A549 (cell line): ENCODE data around the gene PDLIM3. TPM values are rescaled to one million over a fixed set of nuclear protein-coding genes. Genes with fewer than 3 reads are reported as not detected.

Experiments
- ATAC-seq, 2 experiments: fragments of 200-7000 bp in 1 of 2; fragments of >200 bp in 1 of 2; cut with Nextera tagmentation in 1 of 2; cut with Tn5 transposase in 1 of 2; 3 replicates each; pipeline versions ENCODE4 v1.8.0 to v1.9.1; 2018 to 2020; ENCODE audit warnings: mild to moderate bottlenecking in 1 of 2, moderate library complexity in 1 of 2
- CTCF ChIA-PET: fragments of 300-600 bp; sonication (Branson Sonifier 250); formaldehyde crosslinking; extraction: SDS; loops from one replicate; lab custom pipeline; 2021; ENCODE audit warnings: antibody characterized with exemption, inconsistent platforms; lab: Yijun Ruan, JAX
- POLR2A ChIA-PET: fragments of 350-600 bp; formaldehyde crosslinking; extraction: SDS; loops from one replicate; lab custom pipeline; 2021; ENCODE audit warnings: antibody characterized with exemption, inconsistent platforms; lab: Yijun Ruan, JAX
- DNase-seq, 2 experiments: peaks; one replicate each; pipeline versions ENCODE4 v3.0.0 to v3.0.0-alpha.2; 2011 to 2016; ENCODE audit warnings: low read depth in 1 of 2, low spot score in 1 of 2
- FAIRE-seq: peaks from 2 replicates; lab custom pipeline; 2011; peaks lifted over from hg19 to GRCh38; lab: Jason Lieb, UNC
- H3K27ac ChIP-seq, 2 experiments: fragments of >200 bp; sonication (Bioruptor Twin); formaldehyde crosslinking; 3 replicates each; pipeline ENCODE4 v1.5.1; 2016 to 2017
- H3K4me1 ChIP-seq: fragments of >200 bp; sonication (Bioruptor Twin); formaldehyde crosslinking; 3 replicates; pipeline ENCODE4 v1.6.1; 2016
- H3K4me2 ChIP-seq: fragments of >200 bp; sonication (Bioruptor Twin); formaldehyde crosslinking; 3 replicates; pipeline ENCODE4 v1.6.1; 2016
- H3K4me3 ChIP-seq: fragments of >200 bp; sonication (Bioruptor Twin); formaldehyde crosslinking; 3 replicates; pipeline ENCODE4 v1.5.1; 2016
- H3K9me3 ChIP-seq: fragments of >200 bp; sonication (Bioruptor Twin); formaldehyde crosslinking; 3 replicates; pipeline ENCODE4 v1.6.1; 2016
- CBX8 ChIP-seq: fragments of 200-600 bp; sonication (generic); IDR thresholded peaks from 2 replicates; pipeline ENCODE4 v1.6.1; 2016
- CTCF ChIP-seq: fragments of >200 bp; sonication (Bioruptor Twin); formaldehyde crosslinking; IDR thresholded peaks from 3 replicates; pipeline ENCODE4 v1.5.1; 2016
- EP300 ChIP-seq, 2 experiments: fragments of >200 bp; sonication (Bioruptor Twin); formaldehyde crosslinking; IDR thresholded peaks; 2 replicates in 1 of 2; 3 replicates in 1 of 2; pipeline ENCODE4 v1.6.1; 2016 to 2017
- ESRRA ChIP-seq: fragments of 150-350 bp; IDR thresholded peaks from 2 replicates; pipeline ENCODE4 v1.6.1; 2014; ENCODE audit warnings: mild to moderate bottlenecking, low read length, borderline replicate concordance
- FOSL2 ChIP-seq, 2 experiments: fragments of 450-650 bp in 1 of 2; fragments of >200 bp in 1 of 2; sonication (Bioruptor Twin) in 1 of 2; formaldehyde crosslinking; IDR thresholded peaks; 2 replicates each; pipeline versions ENCODE4 v1.5.0 to v1.6.1; 2016 to 2020; ENCODE audit warnings: mild to moderate bottlenecking in 1 of 2, moderate library complexity in 1 of 2
- FOXS1 ChIP-seq: fragments of 250-450 bp; sonication (Bioruptor Pico); IDR thresholded peaks from 2 replicates; pipeline ENCODE4 v1.5.0; 2020; ENCODE audit warnings: mild to moderate bottlenecking, moderate library complexity
- GATA3 ChIP-seq: IDR thresholded peaks from 2 replicates; pipeline ENCODE4 v1.6.1; 2012; ENCODE audit warnings: borderline replicate concordance
- HOXA7 ChIP-seq: fragments of 250-450 bp; sonication (Bioruptor Pico); IDR thresholded peaks from 2 replicates; pipeline ENCODE4 v1.5.0; 2020; ENCODE audit warnings: mild to moderate bottlenecking, moderate library complexity
- HOXB5 ChIP-seq: fragments of 250-450 bp; sonication (Bioruptor Pico); IDR thresholded peaks from 2 replicates; pipeline ENCODE4 v1.5.0; 2020; ENCODE audit warnings: mild to moderate bottlenecking, moderate library complexity
- KDM5A ChIP-seq: fragments of 200-600 bp; sonication (generic); IDR thresholded peaks from 2 replicates; pipeline ENCODE4 v1.6.1; 2016; ENCODE audit warnings: antibody characterized with exemption, mild to moderate bottlenecking
- MAFK ChIP-seq: fragments of 450-650 bp; IDR thresholded peaks from 2 replicates; pipeline ENCODE4 v1.6.1; 2014; ENCODE audit not compliant: partially characterized antibody
- MAZ ChIP-seq: fragments of 150-350 bp; IDR thresholded peaks from 2 replicates; pipeline ENCODE4 v1.6.1; 2014; ENCODE audit warnings: antibody characterized with exemption, low read depth, low read length, borderline replicate concordance
- NFE2L2 ChIP-seq: fragments of 150-350 bp; conservative IDR thresholded peaks from 2 replicates; pipeline ENCODE4 v1.6.1; 2014; ENCODE audit warnings: low read length
- PBX3 ChIP-seq: IDR thresholded peaks from 2 replicates; pipeline ENCODE4 v1.6.1; 2012
- RAD21 ChIP-seq, 2 experiments: fragments of >200 bp in 1 of 2; sonication (Bioruptor Twin) in 1 of 2; formaldehyde crosslinking in 1 of 2; IDR thresholded peaks in 1 of 2; conservative IDR thresholded peaks in 1 of 2; 2 replicates in 1 of 2; 3 replicates in 1 of 2; pipeline ENCODE4 v1.6.1; 2012 to 2018; ENCODE audit warnings: inconsistent platforms in 1 of 2
- RARB ChIP-seq: fragments of 250-450 bp; sonication (Bioruptor Pico); IDR thresholded peaks from 2 replicates; pipeline ENCODE4 v1.8.0; 2021; ENCODE audit warnings: mild to moderate bottlenecking, moderate library complexity
- RCOR1 ChIP-seq: fragments of 150-350 bp; IDR thresholded peaks from 2 replicates; pipeline ENCODE4 v1.6.1; 2014; ENCODE audit warnings: antibody characterized with exemption, low read length, low read depth
- RNF2 ChIP-seq: fragments of 200-600 bp; sonication (generic); IDR thresholded peaks from 2 replicates; pipeline ENCODE4 v1.6.1; 2016; ENCODE audit warnings: low read depth, mild to moderate bottlenecking, antibody characterized with exemption, moderate library complexity, borderline replicate concordance
- SMC3 ChIP-seq: fragments of >200 bp; sonication (Bioruptor Twin); formaldehyde crosslinking; IDR thresholded peaks from 3 replicates; pipeline ENCODE4 v1.6.1; 2018; ENCODE audit warnings: inconsistent platforms
- USF2 ChIP-seq: fragments of 450-650 bp; IDR thresholded peaks from 2 replicates; pipeline ENCODE4 v1.6.1; 2014; ENCODE audit warnings: antibody characterized with exemption
- ZC3H11A ChIP-seq: fragments of 450-650 bp; IDR thresholded peaks from 2 replicates; pipeline ENCODE4 v1.6.1; 2014; ENCODE audit warnings: antibody characterized with exemption, mild to moderate bottlenecking
- WGBS: methylation state at CpG from one replicate; pipeline ENCODE4 v1.1.6; 2017; ENCODE audit errors: missing lambda C conversion rate; 5-methylcytosine and 5-hydroxymethylcytosine counted together
- polyA plus RNA-seq, 4 experiments: library from polyadenylated mRNA; depleted of rRNA in 3 of 4; stranded (reverse); fragments of >200 nt; fragmentation: RNase III in 1 of 4; extraction: RNeasy Plus Mini Kit Qiagen cat#74134 plus additional on column Dnase treatment in 1 of 4; gene quantifications; 2 replicates in 3 of 4; 3 replicates in 1 of 4; pipeline ENCODE4 v1.2.3, GENCODE V29; 2011 to 2017
- TF ChIP-seq, protein P1 (sequence below): fragments of >200 bp; sonication (Bioruptor Twin); formaldehyde crosslinking; IDR thresholded peaks from 2 replicates; pipeline ENCODE4 v1.6.1; 2016
- TF ChIP-seq, protein P2 (sequence below): fragments of 250-450 bp; sonication (Bioruptor Pico); IDR thresholded peaks from 2 replicates; pipeline ENCODE4 v1.5.0; 2020; ENCODE audit warnings: low read depth, mild to moderate bottlenecking, moderate library complexity

The PDLIM3 gene
- polyA plus RNA-seq, 2 of the 4 experiments (the other 2 are of a cell fraction): 0.18 to 0.37 TPM

DNA sequence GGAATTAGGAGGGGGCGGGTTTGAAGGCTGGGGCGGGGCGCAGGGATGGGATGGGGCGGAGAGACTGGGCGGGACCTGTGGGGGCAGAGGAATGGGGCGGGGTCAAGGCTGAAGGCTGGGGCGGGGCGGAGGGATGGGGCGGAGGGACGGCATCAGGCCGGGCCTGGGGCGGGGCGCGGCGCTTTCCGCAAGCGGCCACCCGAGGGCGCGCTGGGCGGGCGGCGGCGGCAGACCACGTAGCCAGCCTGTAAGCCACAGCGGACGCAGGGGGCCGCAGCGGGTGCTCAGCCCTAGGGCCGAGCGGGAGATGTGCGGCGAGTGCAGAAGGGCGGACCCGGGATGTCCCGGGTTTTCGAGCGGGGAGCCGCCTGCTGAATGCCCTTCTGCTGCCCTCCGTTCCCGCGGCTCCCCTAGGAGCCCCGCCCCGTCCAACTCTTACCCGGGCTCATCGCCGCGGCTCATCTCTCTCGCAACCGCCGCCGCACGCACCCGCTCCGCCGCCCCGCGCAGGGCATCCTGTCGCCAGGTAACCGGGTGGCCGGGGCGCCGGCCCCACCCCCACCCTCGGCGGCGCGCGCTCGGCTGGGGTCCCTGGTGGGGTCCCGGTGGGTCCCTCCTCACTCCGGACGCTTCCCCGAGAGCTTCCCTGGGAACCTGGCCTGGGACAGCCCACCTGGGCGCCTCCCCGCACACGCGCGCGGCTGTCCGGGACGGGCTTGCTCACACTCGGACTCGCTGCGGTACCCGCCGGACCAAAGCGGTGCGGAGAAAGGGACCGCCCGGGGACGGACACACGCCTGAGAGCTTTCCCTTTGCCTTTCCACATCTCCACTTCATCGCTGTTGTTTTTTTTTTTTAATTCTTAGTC lies 63.8 kb downstream of the PDLIM3 start, which contains the start of gene CCDC110:
Gene CCDC110, minus strand, starts transcription at position 499 of the 868 bp plus-strand sequence. Its CDS starts 50 bp downstream, at position 449.
- H3K9me3 ChIP-seq: no peaks in the 10 kb centered on the region
- 4% methylated on average over 26 of the region's 93 CpGs for WGBS
- FAIRE-seq (no peak), ATAC-seq (peak; percentile 90 to 97), DNase-seq (peak; percentile 74 to 94)
- CTCF ChIA-PET: interaction anchor here (0.7 to 1.7 kb wide), 8 partner anchors 9 to 587 kb away, joined by 3 to 14 read pairs (median 4); no protein-coding TSS in a partner anchor
- POLR2A ChIA-PET: interaction anchor here (0.6 kb wide), 1 partner anchor 64 kb away, joined by 3 read pairs; the partner anchor contains the start of gene PDLIM3
- H3K4me3 ChIP-seq: peak within 1 kb of the TSS; percentile 63
- peak within 1 kb of the TSS; percentile 30 to 85; a peak in 5 of 6 replicates for H3K27ac ChIP-seq
- TF ChIP-seq RAD21 (conservative IDR thresholded peaks at IDR 0.05 in 1 of 2, IDR thresholded peaks at IDR 0.05 in 1 of 2): peak; percentile 25 to 68
- no peak for TF ChIP-seq HOXA7 (CRISPR knock-in tag)
- peak; percentile 51 for TF ChIP-seq CTCF
- TF ChIP-seq SMC3: peak; percentile 76
- H3K4me2 ChIP-seq: peak within 1 kb of the TSS; percentile 96
- H3K4me1 ChIP-seq: 0 out of 3 replicates have a peak, but pooled peaks cover 4% of the 10 kb centered on the region

- TF ChIP-seq CBX8 (peak; percentile 96), RNF2 (peak; percentile 79), NFE2L2 (no peak)
- Histone ChIP-seq H3K9me3 (no peaks in the 10 kb centered on the region), H3K27ac (no peak overlapping the region), H3K4me2 (peak overlapping the region; percentile 93), H3K4me1 (0 out of 3 replicates have a peak, but pooled peaks cover 4% of the 10 kb centered on the region), H3K4me3 (peak overlapping the region; percentile 60)
- FAIRE-seq (no peak), DNase-seq (peak; percentile 8 to 9), ATAC-seq (peak; percentile 28 to 40)
- ChIA-PET POLR2A (no interaction called here), CTCF (no interaction called here)
- WGBS: 8% methylated on average over 20 of the region's 41 CpGs
Measured at GRCh38 chr4:185470501-185471195, 64.7 kb downstream of the PDLIM3 start.

GRCh38 chr4:185469580-185470154 lies 65.6 kb downstream of the PDLIM3 start:
- DNase-seq (no peak), FAIRE-seq (no peak), ATAC-seq (no peak; a peak in 1 of 6 replicates)
- 12% methylated on average over 9 of the region's 9 CpGs for WGBS
- H3K4me1 ChIP-seq: 0 out of 3 replicates have a peak, but pooled peaks cover 4% of the 10 kb centered on the region
- H3K9me3 ChIP-seq: no peaks in the 10 kb centered on the region
- no peak overlapping the region for H3K4me2 ChIP-seq
- no peak overlapping the region for H3K27ac ChIP-seq
- CTCF ChIA-PET: no interaction called here
- no peak overlapping the region for H3K4me3 ChIP-seq
- POLR2A ChIA-PET: no interaction called here
- no peak for TF ChIP-seq ESRRA
- no peak for TF ChIP-seq USF2
- no peak for TF ChIP-seq FOXS1 (CRISPR knock-in tag)
- TF ChIP-seq FOSL2 (IDR thresholded peaks at IDR 0.05): no peak
- no peak for TF ChIP-seq FOSL2 (CRISPR knock-in tag; IDR thresholded peaks at IDR 0.05)
- TF ChIP-seq HOXB5 (CRISPR knock-in tag): no peak
- no peak for TF ChIP-seq RCOR1
- no peak for TF ChIP-seq PBX3
- TF ChIP-seq, protein P1, sequence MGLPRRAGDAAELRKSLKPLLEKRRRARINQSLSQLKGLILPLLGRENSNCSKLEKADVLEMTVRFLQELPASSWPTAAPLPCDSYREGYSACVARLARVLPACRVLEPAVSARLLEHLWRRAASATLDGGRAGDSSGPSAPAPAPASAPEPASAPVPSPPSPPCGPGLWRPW: no peak
- no peak for TF ChIP-seq KDM5A
- no peak for TF ChIP-seq EP300 (IDR thresholded peaks at IDR 0.05)
- TF ChIP-seq MAZ: no peak
- no peak for TF ChIP-seq GATA3
- no peak for TF ChIP-seq RARB (CRISPR knock-in tag)
- no peak for TF ChIP-seq MAFK
- no peak for TF ChIP-seq ZC3H11A
- TF ChIP-seq, protein P2, sequence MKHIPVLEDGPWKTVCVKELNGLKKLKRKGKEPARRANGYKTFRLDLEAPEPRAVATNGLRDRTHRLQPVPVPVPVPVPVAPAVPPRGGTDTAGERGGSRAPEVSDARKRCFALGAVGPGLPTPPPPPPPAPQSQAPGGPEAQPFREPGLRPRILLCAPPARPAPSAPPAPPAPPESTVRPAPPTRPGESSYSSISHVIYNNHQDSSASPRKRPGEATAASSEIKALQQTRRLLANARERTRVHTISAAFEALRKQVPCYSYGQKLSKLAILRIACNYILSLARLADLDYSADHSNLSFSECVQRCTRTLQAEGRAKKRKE (CRISPR knock-in tag): no peak
